Mesendoderm (in vitro differentiated cells): Measurements from ENCODE around the gene OTUB1.

Experiments used
- DNase-seq: peaks from one replicate; pipeline ENCODE4 v3.0.0; 2013
- H2AK5ac ChIP-seq: 2 replicates; pipeline ENCODE4 v1.6.1; 2013; ENCODE audit warnings: low read length, inconsistent platforms
- H2BK120ac ChIP-seq: 2 replicates; pipeline ENCODE4 v1.6.1; 2013; ENCODE audit warnings: low read depth, mild to moderate bottlenecking, low read length, moderate library complexity, mixed read lengths
- H2BK15ac ChIP-seq: replicated peaks from 2 replicates; pipeline ENCODE4 v1.6.1; 2013; ENCODE audit warnings: low read depth, mild to moderate bottlenecking, moderate library complexity
- H2BK5ac ChIP-seq: 2 replicates; pipeline ENCODE4 v1.6.1; 2013; ENCODE audit warnings: low read length, inconsistent platforms
- H3K18ac ChIP-seq: 2 replicates; pipeline ENCODE4 v1.6.1; 2013; ENCODE audit warnings: mild to moderate bottlenecking, low read length, mixed read lengths
- H3K23ac ChIP-seq: one replicate; pipeline ENCODE4 v1.6.1; 2013; ENCODE audit warnings: low read length
- H3K27ac ChIP-seq: 2 replicates; pipeline ENCODE4 v1.5.1; 2013; ENCODE audit warnings: low read depth, mild to moderate bottlenecking, inconsistent platforms, low read length, moderate library complexity
- H3K27me3 ChIP-seq: 2 replicates; pipeline ENCODE4 v1.6.1; 2013; ENCODE audit warnings: low read length, control low read depth, mild to moderate bottlenecking, inconsistent platforms; ENCODE audit not compliant: insufficient read depth, poor library complexity
- H3K36me3 ChIP-seq: 2 replicates; pipeline ENCODE4 v1.6.1; 2013; ENCODE audit warnings: low read length, inconsistent platforms; ENCODE audit not compliant: control insufficient read depth, insufficient read depth
- H3K4ac ChIP-seq: one replicate; pipeline ENCODE4 v1.6.1; 2013; ENCODE audit warnings: low read depth, mild to moderate bottlenecking, low read length, moderate library complexity
- H3K4me1 ChIP-seq: 2 replicates; pipeline ENCODE4 v1.6.1; 2013; ENCODE audit warnings: low read depth, low read length, inconsistent platforms; ENCODE audit not compliant: control insufficient read depth
- H3K4me2 ChIP-seq: 2 replicates; pipeline ENCODE4 v1.6.1; 2013; ENCODE audit warnings: low read length
- H3K4me3 ChIP-seq: 2 replicates; pipeline ENCODE4 v1.5.1; 2013; ENCODE audit warnings: mild to moderate bottlenecking, low read length
- H3K56ac ChIP-seq: one replicate; pipeline ENCODE4 v1.6.1; 2013; ENCODE audit warnings: low read length
- H3K79me1 ChIP-seq: 2 replicates; pipeline ENCODE4 v1.6.1; 2013; ENCODE audit warnings: low read length, inconsistent platforms
- H3K79me2 ChIP-seq: 2 replicates; pipeline ENCODE4 v1.6.1; 2013; ENCODE audit warnings: mild to moderate bottlenecking, low read length; ENCODE audit not compliant: control insufficient read depth, insufficient read depth
- H3K9ac ChIP-seq: 2 replicates; pipeline ENCODE4 v1.6.1; 2013; ENCODE audit warnings: low read length, inconsistent platforms
- H4K5ac ChIP-seq: one replicate; pipeline ENCODE4 v1.6.1; 2013; ENCODE audit warnings: low read length
- H4K8ac ChIP-seq: one replicate; pipeline ENCODE4 v1.6.1; 2013; ENCODE audit warnings: low read depth, mild to moderate bottlenecking, control low read depth, low read length, moderate library complexity
- WGBS: extraction: QIAGEN DNeasy Blood & Tissue Kit; methylation state at CpG from one replicate; pipeline ENCODE4 v1.1.7; 2013; ENCODE audit warnings: low lambda C conversion rate, missing lambda C conversion rate; ENCODE audit not compliant: insufficient coverage; ENCODE audit errors: extremely low coverage; 5-methylcytosine and 5-hydroxymethylcytosine counted together

OTUB1 gene

GRCh38 chr11:64038500-64038899 is 52.3 kb downstream of the OTUB1 start:
- no peak for DNase-seq

GRCh38 chr11:64039012-64039665 is 52.9 kb downstream of the OTUB1 start:
- H3K79me2 ChIP-seq, result no peaks in the 10 kb centered on the region
- no peaks in the 10 kb centered on the region for H3K79me1 ChIP-seq
- H3K9ac ChIP-seq, result no peak overlapping the region
- H4K8ac ChIP-seq, result no peak overlapping the region
- H2BK120ac ChIP-seq, result no peak overlapping the region
- no peaks in the 10 kb centered on the region for H3K4me1 ChIP-seq
- no peak overlapping the region for H3K23ac ChIP-seq
- H2BK5ac ChIP-seq, result no peak overlapping the region
- no peak for DNase-seq
- no peak overlapping the region for H3K4me2 ChIP-seq
- H3K36me3 ChIP-seq, result no peaks in the 10 kb centered on the region
- H3K18ac ChIP-seq, result no peak overlapping the region
- WGBS, result no CpG with 5 or more reads among the region's 16 CpGs
- H3K27ac ChIP-seq, result no peak overlapping the region
- no peak overlapping the region for H2AK5ac ChIP-seq
- no peak overlapping the region for H3K4ac ChIP-seq
- no peak overlapping the region for H3K4me3 ChIP-seq
- H2BK15ac ChIP-seq, result no peak overlapping the region
- H4K5ac ChIP-seq, result no peak overlapping the region
- H3K27me3 ChIP-seq, result peaks cover 28% of the 10 kb centered on the region
- no peak overlapping the region for H3K56ac ChIP-seq

More at GRCh38 chr11:64038500-64038899, 52.3 kb downstream of the OTUB1 start:
- Histone ChIP-seq H4K5ac (no peak overlapping the region), H3K9ac (no peak overlapping the region), H3K27me3 (peaks cover 28% of the 10 kb centered on the region), H2BK120ac (no peak overlapping the region), H3K27ac (no peak overlapping the region), H3K4me2 (no peak overlapping the region), H3K4me1 (no peaks in the 10 kb centered on the region), H2BK15ac (no peak overlapping the region), H3K18ac (no peak overlapping the region), H4K8ac (no peak overlapping the region), H3K4me3 (no peak overlapping the region), H3K4ac (no peak overlapping the region), H2AK5ac (no peak overlapping the region), H3K23ac (no peak overlapping the region), H2BK5ac (no peak overlapping the region), H3K79me2 (no peaks in the 10 kb centered on the region), H3K79me1 (no peaks in the 10 kb centered on the region), H3K56ac (no peak overlapping the region), H3K36me3 (no peaks in the 10 kb centered on the region)
- WGBS, result no CpG with 5 or more reads among the region's 4 CpGs

GRCh38 chr11:64040684-64041322 is 54.6 kb downstream of the OTUB1 start:
- no peak for DNase-seq

GRCh38 chr11:64041846-64042245 is 55.6 kb downstream of the OTUB1 start:
- DNase-seq, result no peak
- Histone ChIP-seq H3K18ac (no peak overlapping the region), H3K23ac (no peak overlapping the region), H3K79me2 (no peaks in the 10 kb centered on the region), H4K5ac (no peak overlapping the region), H4K8ac (no peak overlapping the region), H3K4me3 (no peak overlapping the region), H2BK15ac (no peak overlapping the region), H3K27ac (no peak overlapping the region), H3K27me3 (peaks cover 8% of the 10 kb centered on the region), H2AK5ac (no peak overlapping the region), H3K4me2 (no peak overlapping the region), H3K36me3 (no peaks in the 10 kb centered on the region), H2BK5ac (no peak overlapping the region), H3K56ac (no peak overlapping the region), H3K79me1 (no peaks in the 10 kb centered on the region), H3K4me1 (no peaks in the 10 kb centered on the region), H3K4ac (no peak overlapping the region), H2BK120ac (no peak overlapping the region), H3K9ac (no peak overlapping the region)
- no CpG with 5 or more reads among the region's 9 CpGs for WGBS

More at GRCh38 chr11:64040684-64041322, 54.6 kb downstream of the OTUB1 start:
- H3K4me3 ChIP-seq, result no peak overlapping the region
- no peak overlapping the region for H3K56ac ChIP-seq
- no peak overlapping the region for H3K4ac ChIP-seq
- no peak overlapping the region for H2AK5ac ChIP-seq
- no peak overlapping the region for H4K5ac ChIP-seq
- H3K79me1 ChIP-seq, result no peaks in the 10 kb centered on the region
- no peak overlapping the region for H2BK120ac ChIP-seq
- no peaks in the 10 kb centered on the region for H3K4me1 ChIP-seq
- H2BK15ac ChIP-seq, result no peak overlapping the region
- H3K36me3 ChIP-seq, result no peaks in the 10 kb centered on the region
- H3K23ac ChIP-seq, result no peak overlapping the region
- no peak overlapping the region for H3K4me2 ChIP-seq
- H3K18ac ChIP-seq, result no peak overlapping the region
- H2BK5ac ChIP-seq, result no peak overlapping the region
- H3K27me3 ChIP-seq, result peaks cover 17% of the 10 kb centered on the region
- no peak overlapping the region for H4K8ac ChIP-seq
- no peaks in the 10 kb centered on the region for H3K79me2 ChIP-seq
- H3K9ac ChIP-seq, result no peak overlapping the region
- no CpG with 5 or more reads among the region's 20 CpGs for WGBS
- no peak overlapping the region for H3K27ac ChIP-seq

- H3K79me1 ChIP-seq, result no peaks in the 10 kb centered on the region
- no peaks in the 10 kb centered on the region for H3K79me2 ChIP-seq
- no peak overlapping the region for H3K56ac ChIP-seq
- H2BK15ac ChIP-seq, result no peak overlapping the region
- H3K4ac ChIP-seq, result no peak overlapping the region
- no CpG with 5 or more reads among the region's 4 CpGs for WGBS
- H2BK120ac ChIP-seq, result no peak overlapping the region
- H3K27ac ChIP-seq, result no peak overlapping the region
- no peak overlapping the region for H3K4me2 ChIP-seq
- H3K9ac ChIP-seq, result no peak overlapping the region
- H3K27me3 ChIP-seq, result peaks cover 4% of the 10 kb centered on the region
- H2AK5ac ChIP-seq, result no peak overlapping the region
- no peak overlapping the region for H2BK5ac ChIP-seq
- no peaks in the 10 kb centered on the region for H3K36me3 ChIP-seq
- H3K4me3 ChIP-seq, result no peak overlapping the region
- H3K18ac ChIP-seq, result no peak overlapping the region
- no peak overlapping the region for H3K23ac ChIP-seq
- no peak for DNase-seq
- H4K5ac ChIP-seq, result no peak overlapping the region
- H4K8ac ChIP-seq, result no peak overlapping the region
- H3K4me1 ChIP-seq, result no peaks in the 10 kb centered on the region
Measured at GRCh38 chr11:64042301-64042700, 56.1 kb downstream of the OTUB1 start.
